Measurements from ENCODE around the gene KLRC3.
"Not testable (repeated sequence)": the region's sequence is repeated elsewhere in the genome, so short reads cannot be mapped to it uniquely, and the experiment has no call there.

Gene KLRC3

DNA sequence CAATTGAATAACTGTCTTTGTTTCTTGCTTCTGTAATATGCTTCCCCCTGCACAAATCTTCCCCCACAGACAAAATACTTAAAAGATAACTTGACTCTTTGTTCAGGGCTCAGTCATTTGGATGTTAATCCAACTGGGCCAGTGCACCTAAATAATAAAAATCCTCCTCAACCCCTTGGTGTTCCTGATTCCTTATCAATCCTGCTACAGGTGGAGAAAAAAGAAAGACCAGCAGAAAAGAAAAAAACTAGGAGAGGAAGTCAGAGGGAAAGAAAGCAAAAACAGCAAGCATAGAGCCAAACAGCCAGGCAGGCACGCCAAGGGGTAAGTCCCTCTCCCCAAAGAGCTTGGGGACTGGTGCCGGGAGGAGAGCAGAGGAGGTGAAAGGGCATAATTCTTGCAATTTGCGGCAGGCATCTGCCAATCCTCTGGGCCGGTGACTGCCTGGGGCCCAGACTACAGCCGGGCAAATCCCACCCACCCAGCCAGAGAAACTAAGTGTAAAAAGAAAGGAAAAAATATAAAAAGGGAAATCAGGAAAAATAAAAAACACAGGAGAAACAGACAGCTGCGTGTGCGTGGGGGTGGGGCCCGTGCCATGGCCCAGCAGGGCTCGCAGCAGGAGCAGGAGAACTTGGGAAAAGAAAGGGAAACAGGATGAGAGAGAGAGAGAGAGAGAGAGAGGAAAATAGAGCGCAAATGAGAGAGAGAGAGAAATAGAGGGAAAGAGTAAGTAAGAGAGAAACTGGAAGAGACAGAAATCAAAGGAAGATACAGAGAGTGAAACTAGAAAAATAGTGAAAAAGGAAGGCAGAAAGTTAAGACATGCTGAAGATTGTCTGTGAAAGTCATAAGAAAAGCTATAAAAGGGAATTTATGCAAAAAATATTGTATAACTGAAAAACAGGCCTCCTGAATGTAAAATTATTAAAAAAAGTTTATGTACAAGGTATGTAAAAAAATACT lies 51.9 kb downstream of the KLRC3 start:
- H3K27ac Mint-ChIP-seq: peak overlapping the region; percentile 90
- no peak overlapping the region for H3K4me3 Mint-ChIP-seq
- peaks cover 5% of the 10 kb centered on the region for H3K27me3 Mint-ChIP-seq (ENCODE audit: low read depth, poor library complexity)
- peaks cover 52% of the 10 kb centered on the region for H3K4me1 Mint-ChIP-seq
- peaks cover 26% of the 10 kb centered on the region for H3K9me3 Mint-ChIP-seq
- H3K36me3 Mint-ChIP-seq (ENCODE audit: low read depth): peaks cover 10% of the 10 kb centered on the region
- TF ChIP-seq, protein P1, sequence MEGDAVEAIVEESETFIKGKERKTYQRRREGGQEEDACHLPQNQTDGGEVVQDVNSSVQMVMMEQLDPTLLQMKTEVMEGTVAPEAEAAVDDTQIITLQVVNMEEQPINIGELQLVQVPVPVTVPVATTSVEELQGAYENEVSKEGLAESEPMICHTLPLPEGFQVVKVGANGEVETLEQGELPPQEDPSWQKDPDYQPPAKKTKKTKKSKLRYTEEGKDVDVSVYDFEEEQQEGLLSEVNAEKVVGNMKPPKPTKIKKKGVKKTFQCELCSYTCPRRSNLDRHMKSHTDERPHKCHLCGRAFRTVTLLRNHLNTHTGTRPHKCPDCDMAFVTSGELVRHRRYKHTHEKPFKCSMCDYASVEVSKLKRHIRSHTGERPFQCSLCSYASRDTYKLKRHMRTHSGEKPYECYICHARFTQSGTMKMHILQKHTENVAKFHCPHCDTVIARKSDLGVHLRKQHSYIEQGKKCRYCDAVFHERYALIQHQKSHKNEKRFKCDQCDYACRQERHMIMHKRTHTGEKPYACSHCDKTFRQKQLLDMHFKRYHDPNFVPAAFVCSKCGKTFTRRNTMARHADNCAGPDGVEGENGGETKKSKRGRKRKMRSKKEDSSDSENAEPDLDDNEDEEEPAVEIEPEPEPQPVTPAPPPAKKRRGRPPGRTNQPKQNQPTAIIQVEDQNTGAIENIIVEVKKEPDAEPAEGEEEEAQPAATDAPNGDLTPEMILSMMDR (IDR thresholded peaks at IDR 0.05): no peak
- DNase-seq: no peak

DNA sequence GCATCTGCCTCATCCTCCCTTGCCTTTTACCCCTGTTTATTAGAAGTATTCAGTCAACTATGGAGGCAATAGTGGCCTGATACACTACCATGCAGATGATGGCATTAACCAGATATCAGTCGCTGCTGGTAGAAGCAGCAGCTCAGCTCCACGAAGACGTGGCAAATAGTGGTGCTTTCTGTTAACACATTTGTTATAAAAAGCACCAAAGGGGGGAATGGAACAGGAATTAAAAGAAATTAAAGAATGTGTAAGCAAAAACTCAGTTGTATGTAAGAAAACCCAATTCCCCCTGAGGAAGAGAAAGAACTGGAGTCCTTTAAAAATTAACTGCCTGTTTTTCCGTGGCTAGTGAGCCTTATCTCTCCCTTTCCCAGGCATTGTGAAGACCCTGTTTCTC lies 52.7 kb downstream of the KLRC3 start:
- not testable (repeated sequence) for H3K27me3 Mint-ChIP-seq (ENCODE audit: low read depth, poor library complexity); DNase-seq; H3K4me3 Mint-ChIP-seq
- Mint-ChIP-seq H3K27ac (peak overlapping the region; percentile 90), H3K36me3 (ENCODE audit: low read depth) (peaks cover 10% of the 10 kb centered on the region), H3K9me3 (peaks cover 26% of the 10 kb centered on the region), H3K4me1 (peaks cover 48% of the 10 kb centered on the region)

DNA sequence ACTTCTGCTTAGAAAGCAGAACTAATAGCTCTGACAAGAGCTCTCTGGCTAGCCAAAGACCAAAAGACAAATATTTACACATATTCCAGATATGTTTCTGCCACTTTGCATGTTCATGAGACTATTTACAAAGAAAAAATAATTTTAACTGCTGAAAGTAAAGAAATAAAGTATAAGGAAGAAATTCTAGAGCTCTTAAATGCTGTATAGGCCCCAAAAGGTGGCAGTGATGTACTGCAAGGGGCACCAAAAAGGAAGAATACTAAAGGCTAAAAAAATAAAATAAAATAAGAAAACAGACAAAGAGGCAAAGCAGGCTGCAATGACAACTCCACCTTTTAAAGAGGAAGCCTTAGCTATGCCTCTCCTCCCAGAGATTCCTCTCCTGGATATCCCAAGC lies 53.5 kb downstream of the KLRC3 start:
- H3K27ac Mint-ChIP-seq: no peak overlapping the region
- H3K4me1 Mint-ChIP-seq: peaks cover 39% of the 10 kb centered on the region
- peaks cover 10% of the 10 kb centered on the region for H3K36me3 Mint-ChIP-seq (ENCODE audit: low read depth)
- H3K27me3 Mint-ChIP-seq (ENCODE audit: low read depth, poor library complexity): peaks cover 5% of the 10 kb centered on the region
- peaks cover 25% of the 10 kb centered on the region for H3K9me3 Mint-ChIP-seq
- no peak for DNase-seq
- no peak overlapping the region for H3K4me3 Mint-ChIP-seq
- TF ChIP-seq, protein P1 (IDR thresholded peaks at IDR 0.05): no peak

DNA sequence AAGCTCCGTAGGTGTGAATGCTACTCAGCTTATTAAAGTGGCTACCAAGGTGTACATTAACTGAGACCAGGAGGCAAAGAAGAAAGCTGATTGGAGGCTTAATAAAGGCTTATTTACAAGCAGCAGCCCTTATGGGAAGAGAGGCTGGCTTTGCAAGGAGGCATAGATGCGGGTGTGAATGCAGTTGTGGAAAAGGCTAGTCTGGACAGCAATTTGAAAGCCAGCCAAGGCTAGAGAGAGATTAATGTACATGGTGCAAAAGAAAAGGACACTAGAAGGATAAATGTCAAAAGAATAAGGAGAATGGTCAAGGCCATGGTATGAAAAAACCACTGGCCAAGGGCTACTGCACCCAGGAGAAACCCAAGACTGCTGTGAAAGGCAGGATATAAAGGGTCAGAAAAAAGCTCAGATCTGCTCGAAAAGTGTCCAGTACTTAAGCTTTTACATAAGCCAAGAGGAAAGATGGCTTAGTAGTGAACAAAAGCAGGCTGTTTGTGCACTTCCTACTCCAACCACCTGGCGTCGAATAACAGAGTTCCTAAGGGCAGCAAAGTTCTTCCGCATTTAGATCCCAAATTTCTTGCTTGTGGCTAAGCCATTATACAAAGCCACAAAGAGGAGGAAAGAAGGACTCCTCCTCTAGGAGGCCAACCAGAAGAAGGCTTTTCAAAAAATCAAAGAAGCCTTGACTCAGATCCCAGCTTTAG lies 54.5 kb downstream of the KLRC3 start:
- Mint-ChIP-seq H3K4me3 (no peak overlapping the region), H3K27ac (no peak overlapping the region), H3K4me1 (peaks cover 38% of the 10 kb centered on the region), H3K9me3 (peaks cover 26% of the 10 kb centered on the region), H3K27me3 (ENCODE audit: low read depth, poor library complexity) (peaks cover 5% of the 10 kb centered on the region), H3K36me3 (ENCODE audit: low read depth) (peaks cover 12% of the 10 kb centered on the region)
- no peak for DNase-seq
- TF ChIP-seq, protein P1 (IDR thresholded peaks at IDR 0.05): no peak

DNA sequence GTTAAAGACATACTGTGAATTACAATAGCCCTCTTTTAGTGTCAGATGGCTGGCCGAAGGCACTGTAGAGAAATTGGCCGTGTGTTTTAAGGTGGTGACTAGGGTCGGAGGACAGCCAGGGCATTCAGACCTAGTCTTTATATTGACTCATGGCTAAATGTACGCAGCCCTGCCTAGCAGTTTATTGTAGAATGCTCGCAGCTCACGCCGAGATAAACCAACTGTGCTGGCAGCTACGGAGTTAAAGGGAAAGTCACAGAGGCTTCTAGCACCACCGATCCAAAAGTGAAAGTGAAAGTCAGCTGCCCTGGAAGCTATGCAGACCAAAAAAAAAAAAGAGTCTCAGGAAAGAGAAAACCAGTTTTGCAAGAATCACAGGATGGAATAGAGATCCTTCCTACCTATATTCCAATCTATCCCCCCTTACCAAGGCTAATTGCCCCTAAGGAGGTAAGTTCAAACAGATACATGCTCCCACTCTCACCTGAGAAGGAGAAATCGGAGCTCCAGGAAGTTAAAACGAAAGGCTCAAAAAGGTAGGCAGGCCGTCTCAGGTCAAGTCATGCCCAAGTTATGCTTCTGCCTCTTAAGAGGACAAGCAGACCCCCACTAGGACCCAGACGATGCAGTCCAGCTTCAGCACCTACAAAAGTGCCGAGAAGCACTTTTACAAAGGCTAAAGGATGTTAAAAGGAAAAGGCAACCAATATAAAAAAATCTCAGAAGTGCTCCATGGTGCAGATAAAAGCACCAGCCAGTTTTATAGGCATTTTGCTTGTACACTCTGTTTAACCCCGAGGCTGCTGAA lies 55.4 kb downstream of the KLRC3 start:
- no peak overlapping the region for H3K4me3 Mint-ChIP-seq
- no peak for DNase-seq
- peaks cover 7% of the 10 kb centered on the region for H3K27me3 Mint-ChIP-seq (ENCODE audit: low read depth, poor library complexity)
- no peak overlapping the region for H3K27ac Mint-ChIP-seq
- H3K4me1 Mint-ChIP-seq: peaks cover 36% of the 10 kb centered on the region
- peaks cover 26% of the 10 kb centered on the region for H3K9me3 Mint-ChIP-seq
- peaks cover 16% of the 10 kb centered on the region for H3K36me3 Mint-ChIP-seq (ENCODE audit: low read depth)
- TF ChIP-seq, protein P1 (IDR thresholded peaks at IDR 0.05): no peak

Data from nephron progenitor cell (in vitro differentiated cells).